ENCODE results near the gene MPV17L2.
"Not testable (repeated sequence)": the region's sequence is repeated elsewhere in the genome, so short reads cannot be mapped to it uniquely, and the experiment has no call there.

MPV17L2 gene

GRCh38 chr19:18191640-18192062 is 1.4 kb upstream of the MPV17L2 start:
- no peak for FAIRE-seq
- DNase-seq (ENCODE audit: low spot score) = no peak

GRCh38 chr19:18193388-18194180 is 566 bp downstream of the MPV17L2 start:
- FAIRE-seq = no peak
- no peak for DNase-seq (ENCODE audit: low spot score)

DNA sequence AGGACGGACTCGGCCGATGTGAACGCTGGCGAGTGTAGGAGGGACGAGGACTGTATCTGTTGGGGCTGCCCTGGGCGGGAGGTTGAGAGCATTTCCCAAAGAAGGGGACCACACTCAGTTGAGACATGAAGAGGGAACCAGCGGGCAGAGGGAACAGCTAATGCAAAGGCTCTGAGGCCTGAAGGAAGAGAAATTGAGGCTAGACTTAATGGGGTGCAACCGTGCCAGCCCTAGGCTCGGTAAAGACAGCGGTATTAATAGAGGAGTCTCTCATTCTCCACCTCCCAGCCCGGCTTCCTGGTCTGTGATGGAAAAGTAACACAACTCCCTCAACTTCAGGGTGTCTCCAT is 1.1 kb downstream of the MPV17L2 start:
- DNase-seq (ENCODE audit: low spot score) = no peak

GRCh38 chr19:18194554-18195238 is 1.7 kb downstream of the MPV17L2 start:
- FAIRE-seq = no peak
- DNase-seq (ENCODE audit: low spot score) = no peak

More for the DNA sequence above, 1.1 kb downstream of the MPV17L2 start:
- no peak for FAIRE-seq

DNA sequence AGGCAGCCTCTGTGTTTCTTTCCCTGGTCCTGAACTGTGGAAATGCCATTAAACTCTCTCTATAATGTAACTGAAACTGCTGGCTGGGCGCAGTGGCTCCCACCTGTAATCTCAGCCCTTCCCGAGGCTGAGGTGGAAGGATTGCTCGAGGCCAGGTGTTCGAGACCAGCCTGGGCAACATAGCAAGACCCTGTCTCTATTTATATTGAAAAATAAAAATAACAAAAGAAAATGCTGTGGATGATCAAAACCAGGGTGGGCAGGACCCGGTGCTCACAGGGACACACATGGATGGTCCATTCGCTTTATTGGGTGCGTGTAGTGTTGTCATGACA is 3.5 kb downstream of the MPV17L2 start:
- DNase-seq (ENCODE audit: low spot score) (no peak), FAIRE-seq (no peak)

- no peak for FAIRE-seq
Measured at GRCh38 chr19:18197306-18197705, 4.3 kb downstream of the MPV17L2 start.

GRCh38 chr19:18197941-18198340 is 4.9 kb downstream of the MPV17L2 start:
- DNase-seq (ENCODE audit: low spot score) (no peak), FAIRE-seq (no peak)

More at GRCh38 chr19:18197306-18197705, 4.3 kb downstream of the MPV17L2 start:
- no peak for DNase-seq (ENCODE audit: low spot score)

GRCh38 chr19:18198374-18198773 is 5.4 kb downstream of the MPV17L2 start:
- FAIRE-seq = no peak
- DNase-seq (ENCODE audit: low spot score) = no peak

DNA sequence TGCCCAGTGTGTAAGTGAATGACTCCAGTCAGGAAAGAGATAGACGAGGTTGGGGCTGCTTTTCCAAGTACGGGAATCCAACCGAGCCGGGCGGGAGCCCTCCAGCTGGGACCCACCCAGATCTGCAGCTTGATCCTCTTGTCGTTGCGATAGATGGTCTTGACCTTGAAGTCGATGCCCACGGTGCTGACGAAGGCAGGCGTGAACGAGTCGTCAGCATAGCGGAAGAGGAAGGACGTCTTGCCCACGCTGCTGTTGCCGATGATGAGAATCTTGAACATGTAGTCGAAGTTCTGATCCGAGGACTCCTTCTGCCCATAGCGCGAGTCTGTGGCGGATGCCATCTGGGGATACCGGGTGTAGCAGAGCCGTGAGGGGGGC is 9.4 kb downstream of the MPV17L2 start:
- DNase-seq (ENCODE audit: low spot score) = no peak
- FAIRE-seq = no peak

DNA sequence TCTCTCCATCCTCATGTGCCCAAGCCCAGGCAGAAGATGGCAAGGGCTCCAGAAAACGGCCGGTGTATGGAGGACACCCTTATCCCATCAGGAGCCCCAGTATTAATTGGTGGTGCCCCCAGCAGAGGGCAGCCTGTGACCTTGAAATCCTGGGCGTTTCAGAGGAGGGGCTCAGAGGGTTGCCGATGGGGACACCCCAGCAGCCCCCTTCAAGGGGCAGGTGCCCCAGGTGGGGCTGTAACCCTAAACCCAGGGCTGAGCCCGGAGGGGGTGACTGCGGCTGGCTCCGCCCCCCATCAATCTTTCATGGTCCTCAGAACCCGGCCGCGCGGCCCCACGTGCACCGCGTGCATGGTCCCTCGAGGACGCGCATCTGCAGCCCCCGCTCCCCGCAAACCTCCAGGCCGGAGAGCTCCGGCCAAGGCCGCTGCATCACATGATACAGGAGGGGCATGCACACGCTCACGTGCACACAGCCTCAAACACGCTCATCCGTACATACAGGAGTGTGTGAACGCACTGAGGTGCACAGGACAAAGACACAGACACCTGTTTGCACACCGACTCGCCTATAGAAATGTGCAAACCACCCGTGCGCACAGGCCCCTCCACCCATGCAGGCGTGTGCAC is 9.9 kb downstream of the MPV17L2 start:
- FAIRE-seq = no peak
- no peak for DNase-seq (ENCODE audit: low spot score)

DNA sequence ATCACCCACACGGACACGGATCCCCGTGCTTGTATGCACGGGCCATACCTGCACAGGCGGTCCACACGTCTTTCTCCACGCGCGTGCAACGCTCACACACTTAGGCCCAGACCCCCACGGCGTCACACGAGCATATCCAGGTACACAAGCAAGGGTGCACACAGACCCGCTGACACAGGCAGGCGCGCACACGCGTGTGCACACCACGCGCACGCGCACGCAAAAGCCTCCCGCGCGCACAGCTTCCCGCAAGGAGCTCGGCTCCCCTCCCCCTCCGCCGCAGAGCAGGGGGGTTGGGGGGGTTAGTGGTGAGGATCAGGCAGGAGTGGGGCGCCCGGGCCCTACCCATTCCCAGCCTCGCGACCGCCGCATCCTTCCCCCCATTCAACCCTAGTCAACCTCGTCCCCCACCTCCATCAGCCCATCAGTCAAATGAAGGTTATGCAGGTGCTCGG is 10.4 kb downstream of the MPV17L2 start:
- no peak for FAIRE-seq
- DNase-seq (ENCODE audit: low spot score) = no peak

- peak; percentile 77 for FAIRE-seq
Measured at GRCh38 chr19:18203863-18204393, 10.9 kb downstream of the MPV17L2 start, which contains the start of gene RAB3A. TSS of gene RAB3A (minus strand) at chr19:18204042. CDS start at chr19:18202740, 1,302 bp downstream.

DNA sequence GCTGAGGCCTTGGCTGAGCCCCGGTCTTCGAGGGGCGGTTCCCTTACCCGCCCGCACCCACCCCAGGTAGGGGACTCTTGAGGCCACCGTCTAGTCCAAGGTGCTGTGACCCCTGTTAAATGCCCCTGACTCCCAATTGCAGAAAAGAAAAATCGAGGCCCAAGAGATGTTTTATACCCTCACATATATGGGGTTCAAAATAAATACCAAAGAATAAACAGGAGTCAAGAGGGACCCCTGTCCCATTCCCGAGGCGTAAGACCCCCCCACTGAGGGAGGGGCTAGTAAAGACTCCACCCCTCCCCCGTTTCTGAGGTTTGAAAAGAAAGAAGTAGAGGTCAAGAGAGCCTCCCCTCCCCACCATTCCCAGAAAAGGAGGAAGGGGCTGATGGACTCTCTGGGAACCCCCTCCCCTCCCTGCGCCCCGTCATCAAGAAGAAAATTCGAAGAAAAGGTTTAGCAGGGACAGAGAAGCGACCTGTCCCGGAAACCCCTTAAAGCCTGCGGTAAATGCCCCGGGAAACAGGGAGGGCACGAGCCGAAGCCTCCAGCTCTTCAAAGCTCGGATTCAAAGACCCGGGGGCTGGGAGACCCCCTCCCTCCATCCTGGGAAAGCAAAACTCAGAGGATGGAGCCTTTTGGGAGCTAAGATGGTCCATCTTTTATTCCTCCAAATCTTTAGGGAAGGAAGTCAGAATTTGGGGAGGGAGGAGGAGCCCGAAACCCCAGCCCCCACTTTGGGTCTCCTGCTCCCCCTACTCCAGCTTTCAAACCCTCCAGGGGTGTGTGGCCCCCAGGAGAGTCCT is 11.6 kb downstream of the MPV17L2 start:
- DNase-seq (ENCODE audit: low spot score) (no peak), FAIRE-seq (no peak)

More at GRCh38 chr19:18203863-18204393, 10.9 kb downstream of the MPV17L2 start, which contains the start of gene RAB3A:
- DNase-seq (ENCODE audit: low spot score) = peak; percentile 99

DNA sequence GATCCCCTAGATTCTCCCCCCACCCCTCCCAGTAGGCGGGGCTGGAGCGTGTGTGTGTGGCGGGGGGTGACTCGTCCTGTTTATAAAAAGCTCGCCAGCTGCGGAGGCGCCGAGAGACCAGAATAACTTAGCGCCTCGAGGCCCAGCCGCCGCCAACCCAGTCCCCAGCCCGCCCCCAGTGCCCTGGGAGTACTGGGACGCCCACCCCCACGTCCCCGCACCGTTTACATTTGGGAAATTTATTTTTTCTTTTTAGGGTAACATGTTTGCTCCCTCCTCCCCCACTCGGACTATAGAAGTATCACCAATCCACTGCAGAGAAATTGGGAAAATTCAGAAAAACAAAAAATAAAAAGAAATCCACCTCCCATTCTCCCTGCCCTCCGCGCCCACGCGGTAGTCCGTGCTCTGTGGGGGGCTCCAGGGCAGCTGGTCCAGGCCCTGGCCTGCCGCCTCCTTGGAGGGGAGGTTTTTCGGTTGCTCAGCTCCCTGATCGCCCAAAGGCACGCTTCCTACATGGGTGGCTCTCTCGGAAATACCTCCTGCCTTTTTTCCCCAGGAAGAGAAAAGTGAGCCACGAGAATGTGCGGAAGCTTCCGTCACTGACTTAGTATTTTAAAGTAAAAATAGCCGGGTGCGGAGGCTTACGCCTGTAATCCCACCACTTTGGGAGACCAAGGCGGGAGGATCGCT is 12.3 kb downstream of the MPV17L2 start:
- FAIRE-seq (no peak), DNase-seq (ENCODE audit: low spot score) (no peak)

DNA sequence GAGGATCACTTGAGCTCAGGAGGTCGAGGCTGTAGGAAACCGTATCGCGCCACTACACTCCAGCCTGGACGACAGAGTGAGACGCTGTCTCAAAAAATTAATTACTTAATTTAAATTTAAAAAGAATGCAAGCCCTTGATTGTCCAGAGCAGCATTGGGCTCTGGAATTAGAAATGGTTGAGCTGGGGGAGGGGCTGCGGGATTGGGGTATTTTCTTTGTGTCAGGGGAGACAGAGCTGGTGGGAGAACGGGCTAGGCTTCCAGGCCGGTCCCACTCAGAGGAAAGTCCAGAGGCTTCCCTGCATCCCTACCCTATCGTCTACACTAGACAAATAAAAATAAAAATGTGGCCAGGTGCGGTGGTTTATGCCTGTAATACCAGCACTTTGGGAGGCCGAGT is 13.0 kb downstream of the MPV17L2 start:
- DNase-seq (ENCODE audit: low spot score) (no peak), FAIRE-seq (no peak)

DNA sequence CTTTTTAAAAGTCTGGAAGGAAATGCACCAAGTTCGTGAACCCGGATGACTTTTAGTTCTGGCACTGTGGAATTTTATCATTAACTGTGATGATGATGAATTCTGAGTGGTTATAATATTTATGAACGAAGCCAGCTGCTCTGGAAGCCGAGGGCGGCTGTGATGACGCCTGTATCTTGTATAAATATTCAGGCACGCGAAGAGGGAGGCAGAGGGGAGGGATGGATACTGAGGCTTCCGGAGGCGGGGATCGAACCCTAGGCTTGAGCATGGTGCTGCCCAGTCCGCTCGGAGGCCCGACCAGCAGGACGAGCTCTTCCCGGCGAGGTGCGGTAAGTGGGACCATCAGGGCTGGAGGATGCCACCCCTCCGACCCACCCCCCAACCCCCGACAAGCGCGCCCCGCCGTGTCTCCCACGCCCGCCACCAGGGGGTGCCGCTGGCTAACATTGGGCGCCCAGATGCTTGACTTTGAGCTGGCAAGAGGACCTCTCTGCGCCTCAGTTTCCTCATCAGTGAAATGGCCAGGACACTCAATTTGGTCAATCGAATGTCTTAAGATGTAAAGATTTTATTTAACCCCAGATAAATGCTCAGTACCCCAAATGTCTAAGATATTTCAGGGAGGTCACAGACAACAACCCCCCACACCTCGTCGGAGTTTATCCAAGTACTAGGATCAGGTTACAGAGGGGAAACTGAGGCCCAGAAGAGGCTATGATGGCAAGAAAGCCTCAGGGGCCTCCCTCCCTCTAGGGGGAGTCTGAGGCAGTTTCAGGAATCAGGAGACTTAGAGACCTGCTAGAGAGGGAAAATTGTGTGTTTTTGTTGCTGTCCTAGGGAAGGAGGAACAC is 15.3 kb downstream of the MPV17L2 start:
- DNase-seq (ENCODE audit: low spot score) = no peak

DNA sequence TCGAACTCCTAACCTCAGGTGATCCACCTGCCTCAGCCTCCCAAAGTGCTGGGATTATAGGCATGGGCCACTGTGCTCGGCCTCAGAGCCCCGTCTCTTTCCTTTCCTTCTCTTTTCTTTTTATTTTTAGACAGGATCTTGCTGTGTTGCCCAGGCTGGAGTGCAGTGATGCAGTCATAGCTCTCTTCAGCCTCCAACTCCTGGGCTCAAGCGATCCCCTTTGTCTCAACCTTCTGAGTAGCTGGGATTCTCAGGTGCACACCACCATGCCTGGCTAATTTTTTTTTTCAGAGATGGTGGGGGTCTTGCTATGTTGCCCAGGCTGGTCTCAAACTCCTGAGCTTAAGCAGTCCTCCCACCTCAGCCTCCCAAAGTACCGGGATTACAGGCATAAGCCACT is 16.9 kb downstream of the MPV17L2 start:
- FAIRE-seq = not testable (repeated sequence)

More for the DNA sequence above, 15.3 kb downstream of the MPV17L2 start:
- FAIRE-seq = no peak

GRCh38 chr19:18211683-18212082 is 18.7 kb downstream of the MPV17L2 start:
- DNase-seq (ENCODE audit: low spot score) (no peak), FAIRE-seq (no peak)

More for the DNA sequence above, 16.9 kb downstream of the MPV17L2 start:
- DNase-seq (ENCODE audit: low spot score) = not testable (repeated sequence)

GRCh38 chr19:18214779-18215433 is 21.9 kb downstream of the MPV17L2 start:
- DNase-seq (ENCODE audit: low spot score) (peak; percentile 5), FAIRE-seq (no peak)

All from RCC 7860 (cell line).